K562 (cell line): ENCODE measurements around the gene DOK7. TPM values are rescaled to one million over a fixed set of nuclear protein-coding genes. Genes with fewer than 3 reads are reported as not detected.

Experiments
- ATAC-seq: fragments of 200-7000 bp; cut with Tn5 transposase; 3 replicates; pipeline ENCODE4 v1.9.1; 2020; ENCODE audit warnings: moderate library complexity
- BruUV-seq: library from RNA; stranded (reverse); fragments of 400-500 nt; replicated peaks from 2 replicates; lab custom pipeline; 2021; lab: Mats Ljungman, UMichigan
- CTCF ChIA-PET: fragments of 300-600 bp; formaldehyde crosslinking; extraction: SDS; loops from one replicate; lab custom pipeline; 2021; ENCODE audit warnings: low intra/inter-chr PET ratio; lab: Yijun Ruan, JAX
- POLR2A ChIA-PET: fragments of 300-600, 350-650 bp; sonication (Branson Sonifier 250); formaldehyde crosslinking; extraction: SDS; loops from one replicate; lab custom pipeline; 2021; ENCODE audit warnings: antibody characterized with exemption, inconsistent platforms; lab: Yijun Ruan, JAX
- DNase-seq, 4 experiments: peaks; one replicate each; pipeline versions ENCODE4 v3.0.0 to v3.0.0-alpha.2; 2011 to 2018; ENCODE audit warnings: low spot score in 3 of 4, mixed read lengths in 3 of 4; ENCODE audit errors: extremely low read depth in 1 of 4
- FAIRE-seq: peaks from 2 replicates; lab custom pipeline; 2011; peaks lifted over from hg19 to GRCh38; lab: Jason Lieb, UNC
- H2AFZ ChIP-seq: 2 replicates; pipeline ENCODE4 v1.6.0; 2011; ENCODE audit warnings: low read depth, low read length, control low read depth, inconsistent platforms
- H3K27ac ChIP-seq: fragments of 200-600 bp; 3 replicates; pipeline ENCODE4 v1.8.0; 2011; ENCODE audit warnings: low read depth, mild to moderate bottlenecking, control low read depth, inconsistent platforms, low read length, moderate library complexity, mixed read lengths; ENCODE audit errors: extremely low read depth
- H3K27me3 ChIP-seq, 2 experiments: fragments of 300-600 bp in 1 of 2; 2 replicates in 1 of 2; 3 replicates in 1 of 2; pipeline versions ENCODE4 v1.6.0 to v1.8.0; 2011; ENCODE audit warnings: inconsistent platforms in 2 of 2, low read length in 2 of 2, mild to moderate bottlenecking in 1 of 2, mixed read lengths in 1 of 2, moderate library complexity in 1 of 2; ENCODE audit not compliant: control insufficient read depth in 2 of 2, insufficient read depth in 2 of 2
- H3K36me3 ChIP-seq: fragments of 300-600 bp; 3 replicates; pipeline ENCODE4 v1.8.0; 2011; ENCODE audit warnings: mild to moderate bottlenecking, low read length, inconsistent platforms; ENCODE audit not compliant: control insufficient read depth, insufficient read depth
- H3K4me1 ChIP-seq, 2 experiments: fragments of 200-600 bp in 1 of 2; replicated peaks in 1 of 2; 2 replicates in 1 of 2; 3 replicates in 1 of 2; pipeline versions ENCODE4 v1.5.1 to v1.8.0; 2011; ENCODE audit warnings: inconsistent platforms in 2 of 2, low read length in 2 of 2, mild to moderate bottlenecking in 1 of 2, mixed read lengths in 1 of 2, moderate library complexity in 1 of 2; ENCODE audit not compliant: control insufficient read depth in 2 of 2, insufficient read depth in 2 of 2
- H3K4me2 ChIP-seq: 2 replicates; pipeline ENCODE4 v1.6.1; 2011; ENCODE audit warnings: low read length, control low read depth, inconsistent platforms, mixed read lengths; ENCODE audit not compliant: insufficient read depth
- H3K4me3 ChIP-seq: fragments of 200-600 bp; sonication (generic), shearing (Covaris generic); 2 replicates; pipeline ENCODE4 v1.5.1; 2016; ENCODE audit warnings: control low read depth, inconsistent platforms
- H3K79me2 ChIP-seq: fragments of 200-600 bp; 3 replicates; pipeline ENCODE4 v1.8.0; 2011; ENCODE audit warnings: low read length, inconsistent platforms; ENCODE audit not compliant: control insufficient read depth, insufficient read depth
- H3K9ac ChIP-seq, 2 experiments: 2 replicates each; pipeline versions ENCODE4 v1.6.0 to v1.6.1; 2011; ENCODE audit warnings: low read depth in 2 of 2, low read length in 2 of 2, control low read depth in 1 of 2, inconsistent platforms in 1 of 2, mild to moderate bottlenecking in 1 of 2, mixed read lengths in 1 of 2; ENCODE audit not compliant: insufficient read depth in 1 of 2
- H3K9me1 ChIP-seq: one replicate; pipeline ENCODE4 v1.6.0; 2011; ENCODE audit warnings: inconsistent platforms, mild to moderate bottlenecking, low read length, moderate library complexity; ENCODE audit not compliant: control insufficient read depth, insufficient read depth
- H3K9me3 ChIP-seq: replicated peaks from 2 replicates; pipeline ENCODE4 v1.5.1; 2011; ENCODE audit warnings: low read depth, low read length, inconsistent platforms; ENCODE audit not compliant: control insufficient read depth, insufficient read depth
- H4K20me1 ChIP-seq: replicated peaks from 2 replicates; pipeline ENCODE4 v1.6.1; 2011; ENCODE audit warnings: low read length, inconsistent platforms, mixed read lengths; ENCODE audit not compliant: control insufficient read depth, insufficient read depth
- POLR2G ChIP-seq: fragments of 200-400 bp; formaldehyde crosslinking; IDR thresholded peaks from 2 replicates; pipeline ENCODE4 v1.6.1; 2017; ENCODE audit warnings: low read depth, mild to moderate bottlenecking, antibody characterized with exemption, low read length, moderate library complexity
- RBFOX2 ChIP-seq: fragments of 200-400 bp; formaldehyde crosslinking; IDR thresholded peaks from 2 replicates; pipeline ENCODE4 v1.6.1; 2017; ENCODE audit warnings: low read depth, mild to moderate bottlenecking, low read length, moderate library complexity
- ZNF561 ChIP-seq: fragments of 450-650 bp; formaldehyde crosslinking; conservative IDR thresholded peaks from 2 replicates; pipeline ENCODE4 v1.4.0; 2020; ENCODE audit warnings: mild to moderate bottlenecking, moderate library complexity
- ZNF589 ChIP-seq: fragments of 200-800 bp; sonication (Bioruptor generic); IDR thresholded peaks from 2 replicates; pipeline ENCODE4 v1.6.1; 2016; ENCODE audit warnings: low read depth, missing genetic modification characterization, missing compliant biosample characterization
- WGBS: fragments of 100-300 bp; shearing (Covaris generic); methylation state at CpG from one replicate; pipeline ENCODE4 v1.1.6; 2016; ENCODE audit warnings: low coverage, mixed read lengths; ENCODE audit not compliant: insufficient coverage; ENCODE audit errors: missing lambda C conversion rate; 5-methylcytosine and 5-hydroxymethylcytosine counted together
- in situ Hi-C: fragments of 300-500 bp; cut with MboI; formaldehyde crosslinking; loops from 4 replicates; pipeline ENCODE4 v1.15.0; 2018; ENCODE audit warnings: inconsistent platforms, mixed read lengths
- intact Hi-C: fragments of 100-400 bp; cut with micrococcal nuclease; formaldehyde crosslinking; loops from 2 replicates; pipeline ENCODE4 v1.14.2; 2022
- polyA plus RNA-seq, 8 experiments: library from polyadenylated mRNA; depleted of rRNA in 4 of 8; stranded (reverse) in 5 of 8; unstranded in 3 of 8; fragments of >200 nt; fragmentation: Nextera tagmentation in 2 of 8; fragmentation: Illumina TruSeq in 1 of 8; extraction: Ambion mirVana in 2 of 8; extraction: Trizol in 1 of 8; gene quantifications; 2 replicates each; pipeline versions ENCODE4 v1.2.1 to v1.2.3, GENCODE V29; 2011 to 2014; ENCODE audit warnings: inconsistent platforms in 1 of 8, missing spikeins in 1 of 8
- total RNA-seq, 7 experiments: library from RNA; depleted of rRNA in 6 of 7; stranded (reverse); fragments of >200 nt in 6 of 7; fragmentation: Illumina TruSeq in 2 of 7; extraction: Trizol in 2 of 7; gene quantifications; 2 replicates each; pipeline versions ENCODE4 v1.2.1 to v1.2.3, GENCODE V29; 2011 to 2021; ENCODE audit warnings: low replicate concordance in 1 of 7
- TF ChIP-seq, protein P1 (sequence below): sonication (generic); formaldehyde crosslinking; IDR thresholded peaks from 2 replicates; pipeline ENCODE4 v1.8.1; 2023; ENCODE audit warnings: mild to moderate bottlenecking, missing genetic modification reagents
- TF ChIP-seq, protein P2 (sequence below), 3 experiments: IDR thresholded peaks in 2 of 3; conservative IDR thresholded peaks in 1 of 3; 2 replicates each; pipeline ENCODE4 v1.5.1; 2011 to 2012; ENCODE audit warnings: low read length in 3 of 3, mild to moderate bottlenecking in 3 of 3, control low read depth in 2 of 3, improper control_type of control experiment in 1 of 3, inconsistent platforms in 1 of 3, low read depth in 1 of 3, mixed read lengths in 1 of 3, moderate library complexity in 1 of 3; ENCODE audit not compliant: insufficient read depth in 2 of 3

Gene DOK7
- total and polyA plus RNA-seq, 9 of the 15 experiments (the other 6 are each of a cell fraction or from before 2014, with no cell fraction given): not detected

GRCh38 chr4:3514806-3515501 lies 51.8 kb downstream of the DOK7 start:
- FAIRE-seq (no peak), DNase-seq (no peak), ATAC-seq (peak; percentile 53)
- Histone ChIP-seq H3K4me2 (no peak overlapping the region), H3K4me3 (no peak overlapping the region), H2AFZ (no peak overlapping the region), H3K36me3 (peaks cover 91% of the 10 kb centered on the region; the same call in 2 of the 3 replicates), H3K27ac (no peak overlapping the region), H4K20me1 (no peaks in the 10 kb centered on the region; the same call in 1 of the 2 replicates), H3K9me1 (no peaks in the 10 kb centered on the region), H3K4me1 (peaks cover 0 to 21% of the 10 kb centered on the region in 2 experiments; a peak in 2 of 5 replicates), H3K9me3 (no peaks in the 10 kb centered on the region), H3K27me3 (no peaks in the 10 kb centered on the region), H3K79me2 (no peaks in the 10 kb centered on the region), H3K9ac (no peak overlapping the region)
- WGBS: 97% methylated on average over 24 of the region's 31 CpGs
- in situ Hi-C loops: no loop called here
- ChIA-PET CTCF (no interaction called here), POLR2A (interaction anchor here (0.6 to 1.7 kb wide), 3 partner anchors 9 to 1502 kb away, joined by 3 to 6 read pairs (median 4); no protein-coding TSS in a partner anchor)
- intact Hi-C loops: no loop called here
- no TSS peak for BruUV-seq
- TF ChIP-seq, protein P1, sequence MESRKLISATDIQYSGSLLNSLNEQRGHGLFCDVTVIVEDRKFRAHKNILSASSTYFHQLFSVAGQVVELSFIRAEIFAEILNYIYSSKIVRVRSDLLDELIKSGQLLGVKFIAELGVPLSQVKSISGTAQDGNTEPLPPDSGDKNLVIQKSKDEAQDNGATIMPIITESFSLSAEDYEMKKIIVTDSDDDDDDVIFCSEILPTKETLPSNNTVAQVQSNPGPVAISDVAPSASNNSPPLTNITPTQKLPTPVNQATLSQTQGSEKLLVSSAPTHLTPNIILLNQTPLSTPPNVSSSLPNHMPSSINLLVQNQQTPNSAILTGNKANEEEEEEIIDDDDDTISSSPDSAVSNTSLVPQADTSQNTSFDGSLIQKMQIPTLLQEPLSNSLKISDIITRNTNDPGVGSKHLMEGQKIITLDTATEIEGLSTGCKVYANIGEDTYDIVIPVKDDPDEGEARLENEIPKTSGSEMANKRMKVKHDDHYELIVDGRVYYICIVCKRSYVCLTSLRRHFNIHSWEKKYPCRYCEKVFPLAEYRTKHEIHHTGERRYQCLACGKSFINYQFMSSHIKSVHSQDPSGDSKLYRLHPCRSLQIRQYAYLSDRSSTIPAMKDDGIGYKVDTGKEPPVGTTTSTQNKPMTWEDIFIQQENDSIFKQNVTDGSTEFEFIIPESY (CRISPR knock-in tag): peak; percentile 71; the same call in 1 of the 2 replicates
- TF ChIP-seq ZNF561 (CRISPR knock-in tag) (no peak), ZNF589 (CRISPR knock-in tag) (no peak), POLR2G (peak; percentile 51), RBFOX2 (0 out of 2 replicates have a peak, but pooled peaks have one; percentile 8)
- TF ChIP-seq, protein P2, sequence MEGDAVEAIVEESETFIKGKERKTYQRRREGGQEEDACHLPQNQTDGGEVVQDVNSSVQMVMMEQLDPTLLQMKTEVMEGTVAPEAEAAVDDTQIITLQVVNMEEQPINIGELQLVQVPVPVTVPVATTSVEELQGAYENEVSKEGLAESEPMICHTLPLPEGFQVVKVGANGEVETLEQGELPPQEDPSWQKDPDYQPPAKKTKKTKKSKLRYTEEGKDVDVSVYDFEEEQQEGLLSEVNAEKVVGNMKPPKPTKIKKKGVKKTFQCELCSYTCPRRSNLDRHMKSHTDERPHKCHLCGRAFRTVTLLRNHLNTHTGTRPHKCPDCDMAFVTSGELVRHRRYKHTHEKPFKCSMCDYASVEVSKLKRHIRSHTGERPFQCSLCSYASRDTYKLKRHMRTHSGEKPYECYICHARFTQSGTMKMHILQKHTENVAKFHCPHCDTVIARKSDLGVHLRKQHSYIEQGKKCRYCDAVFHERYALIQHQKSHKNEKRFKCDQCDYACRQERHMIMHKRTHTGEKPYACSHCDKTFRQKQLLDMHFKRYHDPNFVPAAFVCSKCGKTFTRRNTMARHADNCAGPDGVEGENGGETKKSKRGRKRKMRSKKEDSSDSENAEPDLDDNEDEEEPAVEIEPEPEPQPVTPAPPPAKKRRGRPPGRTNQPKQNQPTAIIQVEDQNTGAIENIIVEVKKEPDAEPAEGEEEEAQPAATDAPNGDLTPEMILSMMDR (IDR thresholded peaks at IDR 0.05 in 2 of 3, conservative IDR thresholded peaks at IDR 0.05 in 1 of 3; ENCODE audit: insufficient read depth in 2 of 3, low read depth in 1 of 3, low read length in 3 of 3): peak in 2 of 3 experiments; percentile 19 to 21; a peak in 2 of 6 replicates
- TF ChIP-seq, all 486 proteins: peak for 4
